ENCODE measurements around the gene NPFFR1.

Gene NPFFR1

DNA sequence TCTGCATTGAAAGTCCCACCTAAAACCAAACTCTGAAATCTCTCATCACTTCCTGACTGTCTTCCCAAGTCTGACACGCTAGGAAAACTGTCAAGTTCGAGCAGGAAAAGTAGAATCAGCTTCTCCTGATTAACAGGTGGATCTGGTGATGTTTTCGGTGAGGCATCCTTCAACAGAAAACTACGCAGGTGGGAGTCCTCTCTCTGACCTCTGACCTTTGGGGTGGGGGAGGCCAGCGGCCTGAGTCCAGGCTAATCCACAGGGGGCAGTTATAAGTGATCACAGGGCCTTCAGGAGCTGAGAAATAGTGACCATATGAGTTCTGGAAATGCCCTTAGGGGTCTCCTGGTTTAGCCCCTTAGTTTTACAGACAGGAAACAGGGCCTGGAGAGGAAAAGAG lies 13.4 kb upstream of the NPFFR1 start:
- CTCF ChIA-PET, result interaction anchor here (0.7 kb wide), 1 partner anchor 75 kb away, joined by 3 read pairs; no protein-coding TSS in a partner anchor
- H3K27ac ChIP-seq (ENCODE audit: extremely low read depth, low read depth, low read length), result no peak overlapping the region
- no peaks in the 10 kb centered on the region for H3K9me3 ChIP-seq (ENCODE audit: control insufficient read depth, insufficient read depth, low read depth, low read length)

GRCh38 chr10:70296406-70296899 lies 12.6 kb upstream of the NPFFR1 start:
- H3K4me3 ChIP-seq (ENCODE audit: low read depth, low read length), result no peak overlapping the region
- H3K4me1 ChIP-seq (ENCODE audit: control insufficient read depth, insufficient read depth, low read length), result no peaks in the 10 kb centered on the region
- CTCF ChIA-PET, result interaction anchor here (0.6 to 0.7 kb wide), 2 partner anchors 68 to 76 kb away, joined by 3 read pairs; no protein-coding TSS in a partner anchor
- no peak overlapping the region for H3K27ac ChIP-seq (ENCODE audit: extremely low read depth, low read depth, low read length)
- H3K36me3 ChIP-seq (ENCODE audit: control insufficient read depth in 2 of 2, insufficient read depth in 1 of 2, low read length in 2 of 2), result no peaks in the 10 kb centered on the region
- POLR2A ChIA-PET, result no interaction called here
- TF ChIP-seq ZNF768 (tag by site-specific recombination; IDR thresholded peaks at IDR 0.05) (no peak), ZBTB7A (tag by site-specific recombination; IDR thresholded peaks at IDR 0.05; ENCODE audit: low read depth) (no peak), ZNF114 (tag by site-specific recombination; IDR thresholded peaks at IDR 0.05) (no peak), ZNF202 (tag by site-specific recombination; IDR thresholded peaks at IDR 0.05; ENCODE audit: borderline replicate concordance) (no peak), EGR2 (tag by site-specific recombination; IDR thresholded peaks at IDR 0.05; ENCODE audit: low read depth) (no peak), ZNF341 (tag by site-specific recombination; IDR thresholded peaks at IDR 0.05; ENCODE audit: low read depth) (no peak), ZNF473 (tag by site-specific recombination; IDR thresholded peaks at IDR 0.05) (no peak), ZNF174 (tag by site-specific recombination; IDR thresholded peaks at IDR 0.05) (no peak), SP3 (tag by site-specific recombination; IDR thresholded peaks at IDR 0.05) (no peak), ZBTB6 (tag by site-specific recombination; IDR thresholded peaks at IDR 0.05) (no peak), ZXDB (tag by site-specific recombination; IDR thresholded peaks at IDR 0.05) (no peak), OVOL3 (tag by site-specific recombination; IDR thresholded peaks at IDR 0.05) (no peak), ZNF518A (tag by site-specific recombination; conservative IDR thresholded peaks at IDR 0.05; ENCODE audit: low read depth) (no peak), ZNF391 (tag by site-specific recombination; IDR thresholded peaks at IDR 0.05; ENCODE audit: borderline replicate concordance, low read depth) (no peak), ZFP41 (tag by site-specific recombination; IDR thresholded peaks at IDR 0.05; ENCODE audit: borderline replicate concordance) (no peak), SALL2 (tag by site-specific recombination; IDR thresholded peaks at IDR 0.05; ENCODE audit: borderline replicate concordance) (no peak), ZSCAN23 (tag by site-specific recombination; IDR thresholded peaks at IDR 0.05) (no peak)
- TF ChIP-seq, protein P1, sequence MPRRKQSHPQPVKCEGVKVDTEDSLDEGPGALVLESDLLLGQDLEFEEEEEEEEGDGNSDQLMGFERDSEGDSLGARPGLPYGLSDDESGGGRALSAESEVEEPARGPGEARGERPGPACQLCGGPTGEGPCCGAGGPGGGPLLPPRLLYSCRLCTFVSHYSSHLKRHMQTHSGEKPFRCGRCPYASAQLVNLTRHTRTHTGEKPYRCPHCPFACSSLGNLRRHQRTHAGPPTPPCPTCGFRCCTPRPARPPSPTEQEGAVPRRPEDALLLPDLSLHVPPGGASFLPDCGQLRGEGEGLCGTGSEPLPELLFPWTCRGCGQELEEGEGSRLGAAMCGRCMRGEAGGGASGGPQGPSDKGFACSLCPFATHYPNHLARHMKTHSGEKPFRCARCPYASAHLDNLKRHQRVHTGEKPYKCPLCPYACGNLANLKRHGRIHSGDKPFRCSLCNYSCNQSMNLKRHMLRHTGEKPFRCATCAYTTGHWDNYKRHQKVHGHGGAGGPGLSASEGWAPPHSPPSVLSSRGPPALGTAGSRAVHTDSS (tag by site-specific recombination; IDR thresholded peaks at IDR 0.05), result no peak
- no peaks in the 10 kb centered on the region for H3K9me3 ChIP-seq (ENCODE audit: control insufficient read depth, insufficient read depth, low read depth, low read length)

More for the DNA sequence above, 13.4 kb upstream of the NPFFR1 start:
- TF ChIP-seq ZNF555 (tag by site-specific recombination; conservative IDR thresholded peaks at IDR 0.05) (no peak), SP7 (tag by site-specific recombination; IDR thresholded peaks at IDR 0.05) (no peak), ZNF768 (tag by site-specific recombination; IDR thresholded peaks at IDR 0.05) (no peak)
- Histone ChIP-seq H3K4me1 (ENCODE audit: control insufficient read depth, insufficient read depth, low read length) (no peaks in the 10 kb centered on the region), H3K36me3 (ENCODE audit: control insufficient read depth in 2 of 2, insufficient read depth in 1 of 2, low read length in 2 of 2) (no peaks in the 10 kb centered on the region), H3K4me3 (ENCODE audit: low read depth, low read length) (no peak overlapping the region)
- POLR2A ChIA-PET, result no interaction called here

All from HEK293 (cell line).